GM10266 (cell line): Measurements from ENCODE around the gene ALLC.

Source experiments
- DNase-seq: peaks from one replicate; pipeline ENCODE4 v3.0.0; 2012; ENCODE audit errors: extremely low spot score
- TF ChIP-seq, protein P1 (sequence below): IDR thresholded peaks from 2 replicates; pipeline ENCODE4 v1.5.1; 2012; ENCODE audit warnings: mild to moderate bottlenecking, low read depth; ENCODE audit not compliant: control insufficient read depth, insufficient read depth; ENCODE audit errors: missing control alignments

The ALLC gene

GRCh38 chr2:3679616-3680393 lies 21.8 kb downstream of the ALLC start:
- TF ChIP-seq, protein P1, sequence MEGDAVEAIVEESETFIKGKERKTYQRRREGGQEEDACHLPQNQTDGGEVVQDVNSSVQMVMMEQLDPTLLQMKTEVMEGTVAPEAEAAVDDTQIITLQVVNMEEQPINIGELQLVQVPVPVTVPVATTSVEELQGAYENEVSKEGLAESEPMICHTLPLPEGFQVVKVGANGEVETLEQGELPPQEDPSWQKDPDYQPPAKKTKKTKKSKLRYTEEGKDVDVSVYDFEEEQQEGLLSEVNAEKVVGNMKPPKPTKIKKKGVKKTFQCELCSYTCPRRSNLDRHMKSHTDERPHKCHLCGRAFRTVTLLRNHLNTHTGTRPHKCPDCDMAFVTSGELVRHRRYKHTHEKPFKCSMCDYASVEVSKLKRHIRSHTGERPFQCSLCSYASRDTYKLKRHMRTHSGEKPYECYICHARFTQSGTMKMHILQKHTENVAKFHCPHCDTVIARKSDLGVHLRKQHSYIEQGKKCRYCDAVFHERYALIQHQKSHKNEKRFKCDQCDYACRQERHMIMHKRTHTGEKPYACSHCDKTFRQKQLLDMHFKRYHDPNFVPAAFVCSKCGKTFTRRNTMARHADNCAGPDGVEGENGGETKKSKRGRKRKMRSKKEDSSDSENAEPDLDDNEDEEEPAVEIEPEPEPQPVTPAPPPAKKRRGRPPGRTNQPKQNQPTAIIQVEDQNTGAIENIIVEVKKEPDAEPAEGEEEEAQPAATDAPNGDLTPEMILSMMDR = no peak
- DNase-seq = no peak

DNA sequence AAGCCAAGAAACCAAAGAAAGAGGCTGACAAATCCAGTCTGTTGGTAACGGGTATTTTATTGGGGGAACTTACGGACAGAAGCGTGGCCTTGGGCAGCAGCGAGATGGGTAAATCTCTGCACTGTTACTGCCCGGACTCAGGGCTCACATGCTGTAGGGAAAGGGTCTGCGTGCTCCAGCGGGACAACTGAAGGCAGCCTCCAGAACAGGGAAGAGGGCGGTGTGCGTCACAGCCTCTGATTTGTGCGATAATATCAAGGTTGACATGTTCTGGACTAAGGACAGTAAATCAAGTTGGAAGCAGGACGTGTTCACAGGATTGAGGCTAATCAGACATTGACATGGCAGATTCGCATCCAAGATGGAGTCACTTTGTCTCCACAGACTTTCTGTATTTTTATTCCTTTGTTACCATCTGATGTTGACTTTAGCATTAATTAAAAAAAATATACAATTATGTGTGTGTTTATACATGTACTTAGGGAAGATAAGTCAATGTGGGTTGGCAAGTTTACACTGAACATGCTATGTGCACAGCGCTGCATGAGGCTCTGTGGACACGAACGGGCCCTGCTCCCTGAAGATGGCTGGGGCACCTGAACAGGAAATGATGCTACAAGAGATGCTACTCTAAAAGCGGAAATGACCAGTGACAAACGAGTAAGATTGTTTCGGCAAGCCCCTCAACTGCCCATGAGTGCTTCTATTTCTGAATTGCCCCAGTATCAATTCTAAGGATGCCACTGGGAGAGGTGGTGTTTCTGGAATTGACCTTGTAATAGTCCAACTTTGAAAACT lies 22.7 kb downstream of the ALLC start:
- DNase-seq = no peak
- TF ChIP-seq, protein P1 = no peak

DNA sequence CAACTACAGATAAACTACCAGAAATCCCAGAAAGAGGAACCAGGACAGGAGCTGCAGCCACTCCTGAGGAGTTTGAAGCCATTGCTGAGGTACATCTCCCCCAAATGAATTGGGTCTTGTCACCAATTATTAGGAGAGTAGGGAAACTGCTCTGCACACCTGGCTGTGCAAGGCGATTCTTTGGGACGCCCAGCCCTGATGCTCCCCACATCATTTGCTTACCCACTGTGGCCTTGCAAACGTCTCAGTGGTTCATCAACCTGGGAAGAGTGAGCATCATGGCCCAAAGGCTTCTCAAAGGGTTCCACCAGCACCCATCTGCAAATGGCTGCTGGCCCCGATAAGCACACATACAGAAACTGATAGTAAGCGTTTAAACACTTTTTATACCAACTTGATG lies 23.6 kb downstream of the ALLC start:
- TF ChIP-seq, protein P1 = no peak
- DNase-seq = no peak

DNA sequence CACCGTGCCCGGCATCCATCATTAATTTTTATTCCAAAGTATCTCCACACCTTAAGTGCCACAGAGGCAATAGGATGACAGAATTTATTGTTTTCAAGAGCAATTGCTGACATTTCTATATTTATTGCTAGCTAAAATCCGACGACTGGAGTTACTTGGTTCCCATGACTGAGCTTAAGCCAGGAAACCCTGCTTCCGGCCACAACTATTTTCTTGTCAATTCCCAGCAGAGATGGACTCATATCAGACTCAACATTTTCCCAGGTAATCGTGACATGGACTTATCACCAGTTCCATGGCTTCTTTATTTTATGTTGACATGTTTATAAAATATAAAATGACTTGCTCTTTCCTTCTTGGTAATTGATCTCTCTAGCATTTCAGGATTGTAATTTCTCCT lies 24.8 kb downstream of the ALLC start:
- no peak for DNase-seq
- TF ChIP-seq, protein P1 = no peak

DNA sequence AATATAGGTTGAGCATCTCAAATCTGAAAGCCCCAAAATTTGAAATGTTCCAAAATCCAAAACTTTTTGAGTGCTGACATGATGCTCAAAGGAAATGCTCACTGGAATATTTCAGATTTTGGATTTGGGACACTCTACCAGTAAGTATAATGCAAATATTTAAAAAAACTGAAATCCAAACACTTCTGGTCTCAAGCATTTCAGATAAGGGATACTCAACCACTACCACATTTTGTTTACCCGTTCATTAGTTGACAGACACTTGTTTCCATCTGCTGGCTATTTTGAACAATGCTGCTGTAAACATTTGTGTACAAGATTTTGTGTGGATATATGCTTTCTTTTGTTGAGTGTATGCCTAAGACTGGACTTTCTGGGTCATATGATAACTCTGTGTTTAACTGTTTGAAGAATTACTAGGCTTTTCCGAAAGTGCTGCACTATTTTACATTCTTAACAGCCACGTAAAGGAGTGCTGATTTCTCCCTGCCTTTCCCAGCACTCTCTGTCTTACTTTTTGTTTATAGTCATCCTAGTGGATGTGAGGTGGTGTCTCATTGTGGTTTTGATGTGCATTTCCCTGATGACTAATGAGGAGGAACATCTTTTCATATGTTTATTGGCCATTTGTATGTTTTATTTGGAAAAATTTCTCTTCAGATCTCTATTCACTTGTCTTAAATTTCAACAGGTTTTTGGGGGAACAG lies 25.9 kb downstream of the ALLC start:
- TF ChIP-seq, protein P1 = no peak
- no peak for DNase-seq

DNA sequence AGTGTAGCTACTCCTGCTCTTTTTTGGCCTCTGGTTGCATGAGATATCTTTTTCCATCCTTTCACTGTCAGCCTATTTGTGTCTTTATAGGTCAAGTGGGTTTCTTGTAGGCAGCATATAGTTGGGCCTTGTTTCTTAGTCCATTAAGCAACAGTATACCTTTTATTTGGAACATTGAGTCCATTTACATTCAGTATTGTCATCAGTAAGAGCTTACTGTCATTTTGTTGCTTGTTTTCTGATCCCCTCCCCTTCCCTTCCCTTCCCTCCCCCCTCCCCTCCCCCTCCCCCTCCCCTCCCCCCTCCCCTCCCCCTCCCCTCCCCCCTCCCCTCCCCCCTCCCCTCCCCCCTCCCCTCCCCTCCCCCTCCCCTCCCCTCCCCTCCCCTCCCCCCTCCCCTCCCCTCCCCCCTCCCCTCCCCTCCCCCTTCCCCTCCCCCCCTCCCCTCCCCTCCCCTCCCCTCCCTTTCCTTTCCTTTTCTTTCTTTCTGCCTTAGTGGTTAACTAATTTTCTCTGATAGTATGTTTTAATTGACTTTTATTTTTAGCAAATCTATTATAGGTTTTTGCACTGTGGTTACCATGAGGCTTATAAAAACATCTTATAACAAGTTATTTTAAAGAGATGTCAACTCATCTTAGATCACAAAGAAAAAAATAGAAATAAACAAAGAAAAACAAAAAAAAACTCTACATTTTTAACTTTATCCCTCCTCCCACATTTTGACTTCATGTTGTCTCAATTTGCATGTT lies 32.2 kb downstream of the ALLC start:
- DNase-seq = no peak
- TF ChIP-seq, protein P1 = no peak
